NB4 (cell line): Measurements from ENCODE around the gene MAPKAPK3.

Experiments
- CTCF ChIP-seq: IDR thresholded peaks from one replicate; pipeline ENCODE4 v1.5.1; 2012; ENCODE audit warnings: low read depth, low read length
- MAX ChIP-seq: IDR thresholded peaks from 2 replicates; pipeline ENCODE4 v1.6.1; 2011; ENCODE audit warnings: low read depth, low read length
- MYC ChIP-seq: IDR thresholded peaks from 2 replicates; pipeline ENCODE4 v1.6.1; 2011; ENCODE audit warnings: low read depth, low read length
- POLR2A ChIP-seq: IDR thresholded peaks from 2 replicates; pipeline ENCODE4 v1.6.1; 2011; ENCODE audit warnings: mild to moderate bottlenecking; ENCODE audit not compliant: insufficient read length; ENCODE audit errors: extremely low read depth

GRCh38 chr3:50649451-50649931, 32.5 kb downstream of the MAPKAPK3 start:
- TF ChIP-seq CTCF: no peak
- no peak for TF ChIP-seq POLR2A
- TF ChIP-seq MYC: no peak
- no peak for TF ChIP-seq MAX
